ENCODE data around the gene C2CD4D. TPM values are rescaled to one million over a fixed set of nuclear protein-coding genes. Genes with fewer than 3 reads are reported as not detected.
A peak's percentile ranks its signal among the peaks of the same experiment; 100 is the strongest.
"Not testable (repeated sequence)": the region's sequence is repeated elsewhere in the genome, so short reads cannot be mapped to it uniquely, and the experiment has no call there.

C2CD4D gene
- total and polyA plus RNA-seq, 2 donors, result 0.05 to 0.34 TPM

DNA sequence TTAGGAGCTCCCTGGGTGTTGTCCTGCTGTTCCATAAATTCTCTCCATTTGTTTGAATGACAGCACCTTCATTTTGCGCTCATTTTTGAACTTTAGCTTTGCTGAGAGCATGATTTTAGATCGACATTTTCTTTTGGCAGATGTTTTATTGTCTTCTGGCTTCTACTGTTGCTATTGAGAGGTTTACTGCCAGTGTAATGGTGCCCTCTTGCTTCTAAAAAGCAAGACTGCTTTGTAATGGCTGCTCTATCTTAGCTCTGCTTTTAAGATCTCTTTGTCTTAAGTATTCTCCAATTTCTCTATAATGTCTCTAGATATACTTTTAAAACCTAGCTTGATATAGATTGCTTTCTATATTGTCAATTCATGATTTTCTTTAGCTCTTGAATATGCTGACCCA is 41.9 kb upstream of the C2CD4D start:
- DNase-seq (ENCODE audit: low read depth in 6 of 9, low spot score in 9 of 9), result peak in 1 of 9 donors; percentile 51
- H3K36me3 ChIP-seq (ENCODE audit: control insufficient read depth in 2 of 2, insufficient read depth in 2 of 2, low read length in 1 of 2), result no peaks in the 10 kb centered on the region
- no peaks in the 10 kb centered on the region for H3K4me1 ChIP-seq (ENCODE audit: control insufficient read depth in 2 of 2, insufficient read depth in 2 of 2, low read length in 2 of 2)
- H3K27ac ChIP-seq (ENCODE audit: low read depth in 1 of 2, low read length in 1 of 2), result no peak overlapping the region
- no peaks in the 10 kb centered on the region for H3K9me3 ChIP-seq (ENCODE audit: control insufficient read depth in 2 of 2, insufficient read depth in 1 of 2, low read length in 1 of 2)
- WGBS, result 49% methylated on average over 2 of the region's 2 CpGs
- H3K27me3 ChIP-seq (ENCODE audit: control insufficient read depth in 2 of 2, insufficient read depth in 1 of 2, low read length in 1 of 2), result no peaks in the 10 kb centered on the region
- no peak overlapping the region for H3K4me3 ChIP-seq (ENCODE audit: low read length in 2 of 2)

DNA sequence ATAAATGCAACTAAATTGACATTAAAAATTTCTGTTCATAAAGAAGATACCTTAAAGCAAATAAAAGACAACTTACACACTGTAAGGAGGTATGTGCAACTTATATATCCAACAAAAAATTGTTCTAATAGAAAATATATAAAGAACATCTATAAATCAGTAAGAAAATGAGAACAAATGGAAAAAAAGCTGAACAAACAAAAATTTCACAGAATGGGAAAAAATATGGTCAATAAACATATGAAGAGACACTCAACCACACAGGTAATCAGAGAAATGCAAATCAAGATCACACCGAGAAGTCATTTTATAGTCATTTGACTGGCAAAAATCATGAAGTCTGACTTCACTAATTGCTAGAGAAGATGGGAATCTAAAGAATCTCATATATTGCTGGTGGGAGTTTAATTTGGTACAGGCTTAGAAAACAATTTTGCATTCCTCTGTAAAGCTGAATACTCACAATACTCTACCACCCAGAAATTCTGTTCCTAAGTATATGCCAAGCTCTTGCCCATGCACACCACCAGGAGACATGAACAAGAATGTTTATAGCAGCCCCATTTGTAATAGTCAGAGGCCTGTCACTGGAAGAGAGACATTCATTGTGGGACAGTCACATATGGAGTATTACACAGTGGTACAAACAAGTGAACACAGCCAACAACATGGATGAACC is 35.9 kb upstream of the C2CD4D start:
- H3K27ac ChIP-seq (ENCODE audit: low read depth in 1 of 2, low read length in 1 of 2), result no peak overlapping the region
- H3K36me3 ChIP-seq (ENCODE audit: control insufficient read depth in 2 of 2, insufficient read depth in 2 of 2, low read length in 1 of 2), result peaks cover 0 to 5% of the 10 kb centered on the region in 2 donors
- no peak for DNase-seq (ENCODE audit: low read depth in 6 of 9, low spot score in 9 of 9)
- 99% methylated on average over 1 of the region's 1 CpG for WGBS
- no peak overlapping the region for H3K4me3 ChIP-seq (ENCODE audit: low read length in 2 of 2)
- H3K9me3 ChIP-seq (ENCODE audit: control insufficient read depth in 2 of 2, insufficient read depth in 1 of 2, low read length in 1 of 2), result no peaks in the 10 kb centered on the region
- no peaks in the 10 kb centered on the region for H3K27me3 ChIP-seq (ENCODE audit: control insufficient read depth in 2 of 2, insufficient read depth in 1 of 2, low read length in 1 of 2)
- H3K4me1 ChIP-seq (ENCODE audit: control insufficient read depth in 2 of 2, insufficient read depth in 2 of 2, low read length in 2 of 2), result peaks cover 0 to 2% of the 10 kb centered on the region in 2 donors

DNA sequence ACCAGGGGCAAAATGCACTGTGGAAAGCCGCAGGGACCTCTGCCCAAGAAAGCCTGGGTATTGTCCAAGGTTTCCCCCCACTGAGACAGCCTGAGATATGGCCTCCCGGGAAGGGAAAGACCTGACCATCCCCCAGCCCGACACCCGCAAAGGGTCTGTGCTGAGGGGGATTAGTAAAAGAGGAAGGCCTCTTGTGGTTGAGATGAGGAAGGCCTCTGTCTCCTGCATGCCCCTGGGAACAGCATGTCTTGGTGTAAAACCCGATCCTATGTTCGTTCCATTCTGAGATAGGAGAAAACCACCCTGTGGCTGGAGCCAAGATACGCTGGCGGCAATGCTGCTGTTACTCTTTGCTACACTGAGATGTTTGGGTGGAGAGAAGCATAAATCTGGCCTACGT is 33.2 kb upstream of the C2CD4D start:
- H3K4me1 ChIP-seq (ENCODE audit: control insufficient read depth in 2 of 2, insufficient read depth in 2 of 2, low read length in 2 of 2); H3K4me3 ChIP-seq (ENCODE audit: low read length in 2 of 2); H3K9me3 ChIP-seq (ENCODE audit: control insufficient read depth in 2 of 2, insufficient read depth in 1 of 2, low read length in 1 of 2); H3K27me3 ChIP-seq (ENCODE audit: control insufficient read depth in 2 of 2, insufficient read depth in 1 of 2, low read length in 1 of 2); H3K27ac ChIP-seq (ENCODE audit: low read depth in 1 of 2, low read length in 1 of 2); H3K36me3 ChIP-seq (ENCODE audit: control insufficient read depth in 2 of 2, insufficient read depth in 2 of 2, low read length in 1 of 2); DNase-seq (ENCODE audit: low read depth in 6 of 9, low spot score in 9 of 9): not testable (repeated sequence)
- WGBS, result 46% methylated on average over 9 of the region's 9 CpGs

DNA sequence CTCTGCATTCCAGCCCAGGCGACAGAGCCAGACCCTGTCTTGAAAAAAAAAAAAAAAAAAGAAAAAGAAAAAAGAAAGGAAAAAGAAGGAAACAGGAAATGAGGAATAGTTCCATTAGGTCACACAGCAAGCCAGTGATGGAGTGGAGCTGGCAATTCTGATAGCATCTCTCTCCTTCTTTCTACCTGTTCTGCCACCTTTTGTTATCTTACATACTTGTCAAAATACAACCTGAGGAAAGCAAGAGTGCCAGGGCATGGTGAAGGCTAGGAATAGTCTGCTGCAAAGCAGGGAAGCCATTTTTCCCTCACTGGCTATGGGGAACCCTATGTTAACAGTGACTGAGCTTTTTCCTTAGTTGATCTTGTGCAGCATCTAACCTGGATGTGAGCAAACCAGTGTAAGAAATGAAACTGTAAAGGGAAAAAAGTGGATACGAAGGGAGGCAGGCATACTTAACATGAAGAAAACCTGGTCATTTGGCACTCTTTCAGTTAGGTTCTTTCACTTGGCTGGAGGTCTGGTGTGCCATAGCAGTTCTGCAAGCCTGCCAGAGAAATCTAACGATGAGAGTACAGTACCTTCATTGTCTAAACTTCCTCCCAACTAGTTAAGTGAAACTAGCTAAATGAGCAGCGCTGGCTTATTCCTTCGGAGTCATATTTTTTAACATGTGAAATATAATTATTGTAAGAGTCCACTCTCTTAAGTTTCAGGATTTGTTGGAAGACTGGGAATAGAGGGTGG is 31.8 kb upstream of the C2CD4D start:
- Histone ChIP-seq H3K4me3 (ENCODE audit: low read length in 2 of 2) (no peak overlapping the region), H3K9me3 (ENCODE audit: control insufficient read depth in 2 of 2, insufficient read depth in 1 of 2, low read length in 1 of 2) (no peaks in the 10 kb centered on the region), H3K27ac (ENCODE audit: low read depth in 1 of 2, low read length in 1 of 2) (no peak overlapping the region), H3K36me3 (ENCODE audit: control insufficient read depth in 2 of 2, insufficient read depth in 2 of 2, low read length in 1 of 2) (peaks cover 0 to 5% of the 10 kb centered on the region in 2 donors), H3K27me3 (ENCODE audit: control insufficient read depth in 2 of 2, insufficient read depth in 1 of 2, low read length in 1 of 2) (no peaks in the 10 kb centered on the region), H3K4me1 (ENCODE audit: control insufficient read depth in 2 of 2, insufficient read depth in 2 of 2, low read length in 2 of 2) (peaks cover 0 to 2% of the 10 kb centered on the region in 2 donors)
- WGBS, result 78% methylated on average over 5 of the region's 5 CpGs
- DNase-seq (ENCODE audit: low read depth in 6 of 9, low spot score in 9 of 9), result no peak

DNA sequence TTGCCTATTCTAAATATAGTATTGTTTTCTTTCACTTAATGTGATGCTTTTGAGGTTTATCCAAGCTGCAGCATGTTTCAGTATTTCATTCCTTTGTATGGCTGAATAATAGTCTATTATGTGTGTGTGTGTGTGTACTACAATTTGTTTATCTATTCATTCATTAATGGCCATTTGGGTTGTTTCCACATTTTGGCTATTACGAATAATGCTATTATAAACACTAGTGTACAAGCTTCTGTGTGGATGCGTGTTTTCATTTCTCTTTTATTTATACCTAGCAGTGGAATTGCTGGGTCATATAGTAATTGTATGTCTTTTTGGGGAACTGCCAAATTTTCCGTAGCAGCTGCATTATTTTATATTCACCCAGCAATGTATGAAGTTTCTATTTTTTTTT is 28.9 kb upstream of the C2CD4D start:
- H3K4me3 ChIP-seq (ENCODE audit: low read length in 2 of 2), result no peak overlapping the region
- no peak for DNase-seq (ENCODE audit: low read depth in 6 of 9, low spot score in 9 of 9)
- no peaks in the 10 kb centered on the region for H3K27me3 ChIP-seq (ENCODE audit: control insufficient read depth in 2 of 2, insufficient read depth in 1 of 2, low read length in 1 of 2)
- 64% methylated on average over 3 of the region's 3 CpGs for WGBS
- H3K27ac ChIP-seq (ENCODE audit: low read depth in 1 of 2, low read length in 1 of 2), result no peak overlapping the region
- no peaks in the 10 kb centered on the region for H3K9me3 ChIP-seq (ENCODE audit: control insufficient read depth in 2 of 2, insufficient read depth in 1 of 2, low read length in 1 of 2)
- peaks cover 0 to 6% of the 10 kb centered on the region in 2 donors for H3K4me1 ChIP-seq (ENCODE audit: control insufficient read depth in 2 of 2, insufficient read depth in 2 of 2, low read length in 2 of 2)
- H3K36me3 ChIP-seq (ENCODE audit: control insufficient read depth in 2 of 2, insufficient read depth in 2 of 2, low read length in 1 of 2), result no peaks in the 10 kb centered on the region

DNA sequence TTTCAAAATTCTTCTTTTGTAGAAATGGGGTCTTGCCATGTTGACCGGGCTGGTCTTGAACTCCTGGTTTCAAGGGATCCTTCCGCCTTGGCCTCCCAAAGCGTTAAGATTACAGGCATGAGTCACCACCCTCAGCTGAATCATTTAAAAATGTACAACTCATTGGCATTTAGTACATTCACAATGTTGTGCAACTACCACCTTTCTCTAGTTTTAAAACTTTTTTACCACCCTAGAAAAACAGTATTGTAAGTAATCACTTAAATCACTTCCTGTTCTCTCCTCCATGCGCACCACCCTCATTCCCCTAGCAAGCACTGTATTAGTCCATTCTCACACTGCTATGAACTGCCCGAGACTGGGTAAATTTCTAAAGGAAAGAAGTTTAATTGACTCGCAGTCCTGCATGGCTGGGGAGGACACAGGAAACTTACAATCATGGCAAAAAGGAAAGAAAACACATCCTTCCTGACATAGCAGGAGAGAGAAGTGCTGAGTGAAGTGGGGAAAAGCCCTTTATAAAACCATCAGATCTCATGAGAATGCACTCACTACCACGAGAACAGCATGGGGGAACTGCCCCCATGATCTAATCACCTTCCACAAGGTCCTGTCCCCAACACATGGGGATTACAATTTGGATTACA is 28.3 kb upstream of the C2CD4D start:
- no peaks in the 10 kb centered on the region for H3K9me3 ChIP-seq (ENCODE audit: control insufficient read depth in 2 of 2, insufficient read depth in 1 of 2, low read length in 1 of 2)
- no peak overlapping the region for H3K4me3 ChIP-seq (ENCODE audit: low read length in 2 of 2)
- DNase-seq (ENCODE audit: low read depth in 6 of 9, low spot score in 9 of 9), result no peak
- H3K27ac ChIP-seq (ENCODE audit: low read depth in 1 of 2, low read length in 1 of 2), result no peak overlapping the region
- no peaks in the 10 kb centered on the region for H3K27me3 ChIP-seq (ENCODE audit: control insufficient read depth in 2 of 2, insufficient read depth in 1 of 2, low read length in 1 of 2)
- peaks cover 0 to 6% of the 10 kb centered on the region in 2 donors for H3K4me1 ChIP-seq (ENCODE audit: control insufficient read depth in 2 of 2, insufficient read depth in 2 of 2, low read length in 2 of 2)
- 92% methylated on average over 7 of the region's 7 CpGs for WGBS
- H3K36me3 ChIP-seq (ENCODE audit: control insufficient read depth in 2 of 2, insufficient read depth in 2 of 2, low read length in 1 of 2), result no peaks in the 10 kb centered on the region

DNA sequence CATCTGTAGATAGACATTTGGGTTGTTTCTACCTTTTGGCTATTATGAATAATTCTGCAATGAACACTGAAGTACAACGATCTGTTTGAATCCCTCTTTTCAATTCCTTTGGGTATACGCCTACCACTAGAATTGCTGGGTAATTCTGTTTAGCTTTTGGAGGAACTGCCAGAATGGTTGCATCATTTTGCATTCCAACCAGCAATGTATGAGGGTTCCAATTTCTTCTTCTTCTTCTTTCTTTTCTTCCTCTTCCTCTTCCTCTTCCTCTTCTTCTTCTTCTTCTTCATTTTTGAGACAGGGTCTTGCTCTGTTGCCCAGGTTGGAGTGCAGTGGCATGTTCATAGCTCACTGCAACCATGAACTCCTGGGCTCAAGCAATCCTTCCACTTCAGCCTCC is 27.7 kb upstream of the C2CD4D start:
- WGBS, result 95% methylated on average over 2 of the region's 2 CpGs
- Histone ChIP-seq H3K36me3 (ENCODE audit: control insufficient read depth in 2 of 2, insufficient read depth in 2 of 2, low read length in 1 of 2) (no peaks in the 10 kb centered on the region), H3K4me1 (ENCODE audit: control insufficient read depth in 2 of 2, insufficient read depth in 2 of 2, low read length in 2 of 2) (peaks cover 0 to 6% of the 10 kb centered on the region in 2 donors), H3K4me3 (ENCODE audit: low read length in 2 of 2) (no peak overlapping the region), H3K9me3 (ENCODE audit: control insufficient read depth in 2 of 2, insufficient read depth in 1 of 2, low read length in 1 of 2) (no peaks in the 10 kb centered on the region), H3K27me3 (ENCODE audit: control insufficient read depth in 2 of 2, insufficient read depth in 1 of 2, low read length in 1 of 2) (no peaks in the 10 kb centered on the region), H3K27ac (ENCODE audit: low read depth in 1 of 2, low read length in 1 of 2) (no peak overlapping the region)
- no peak for DNase-seq (ENCODE audit: low read depth in 6 of 9, low spot score in 9 of 9)

DNA sequence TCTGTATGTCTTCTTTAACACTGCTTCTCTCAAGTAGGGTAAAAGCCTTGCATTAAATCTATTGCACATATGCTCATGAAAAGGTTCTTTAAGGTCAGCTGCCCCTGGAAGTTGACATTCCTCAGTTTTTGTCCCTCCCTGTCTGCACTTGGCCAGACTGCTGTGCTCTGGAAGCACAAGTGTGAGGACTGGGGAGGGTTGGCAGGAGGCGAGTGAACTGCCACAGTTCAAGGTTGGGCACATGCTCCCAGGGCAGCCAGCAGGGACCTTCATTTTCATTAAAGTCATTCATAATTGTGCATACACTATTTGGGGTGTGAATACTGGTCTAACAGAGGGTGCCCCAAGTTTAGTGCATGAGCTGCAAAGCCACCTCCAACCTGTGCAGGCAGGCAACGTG is 24.8 kb upstream of the C2CD4D start:
- no peaks in the 10 kb centered on the region for H3K36me3 ChIP-seq (ENCODE audit: control insufficient read depth in 2 of 2, insufficient read depth in 2 of 2, low read length in 1 of 2)
- no peaks in the 10 kb centered on the region for H3K9me3 ChIP-seq (ENCODE audit: control insufficient read depth in 2 of 2, insufficient read depth in 1 of 2, low read length in 1 of 2)
- H3K27ac ChIP-seq (ENCODE audit: low read depth in 1 of 2, low read length in 1 of 2), result no peak overlapping the region
- WGBS, result 48% methylated on average over 2 of the region's 2 CpGs
- H3K4me1 ChIP-seq (ENCODE audit: control insufficient read depth in 2 of 2, insufficient read depth in 2 of 2, low read length in 2 of 2), result peaks cover 0 to 11% of the 10 kb centered on the region in 2 donors
- H3K27me3 ChIP-seq (ENCODE audit: control insufficient read depth in 2 of 2, insufficient read depth in 1 of 2, low read length in 1 of 2), result no peaks in the 10 kb centered on the region
- no peak for DNase-seq (ENCODE audit: low read depth in 6 of 9, low spot score in 9 of 9)
- no peak overlapping the region for H3K4me3 ChIP-seq (ENCODE audit: low read length in 2 of 2)

DNA sequence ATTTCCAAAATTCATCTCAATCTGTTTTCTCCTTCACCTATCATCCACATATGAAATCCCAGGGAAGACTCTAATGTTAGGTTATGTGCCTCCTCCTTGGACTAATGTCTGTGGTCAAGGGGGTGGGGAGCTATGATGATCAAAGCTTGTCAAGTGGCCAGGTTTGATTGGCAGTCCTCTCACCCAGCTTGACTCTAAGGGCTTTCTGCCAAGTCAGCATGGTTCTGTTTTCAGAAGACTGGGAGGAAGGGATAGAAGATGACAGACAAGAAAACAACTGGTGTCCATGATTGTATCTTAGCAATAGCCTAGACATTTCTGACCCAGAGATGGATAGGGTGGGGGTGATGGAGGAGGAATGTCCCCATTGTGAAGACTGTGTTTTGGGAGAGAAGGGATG is 23.0 kb upstream of the C2CD4D start:
- Histone ChIP-seq H3K9me3 (ENCODE audit: control insufficient read depth in 2 of 2, insufficient read depth in 1 of 2, low read length in 1 of 2) (no peaks in the 10 kb centered on the region), H3K27ac (ENCODE audit: low read depth in 1 of 2, low read length in 1 of 2) (no peak overlapping the region), H3K4me1 (ENCODE audit: control insufficient read depth in 2 of 2, insufficient read depth in 2 of 2, low read length in 2 of 2) (peaks cover 0 to 11% of the 10 kb centered on the region in 2 donors), H3K4me3 (ENCODE audit: low read length in 2 of 2) (no peak overlapping the region), H3K27me3 (ENCODE audit: control insufficient read depth in 2 of 2, insufficient read depth in 1 of 2, low read length in 1 of 2) (no peaks in the 10 kb centered on the region), H3K36me3 (ENCODE audit: control insufficient read depth in 2 of 2, insufficient read depth in 2 of 2, low read length in 1 of 2) (no peaks in the 10 kb centered on the region)
- DNase-seq (ENCODE audit: low read depth in 6 of 9, low spot score in 9 of 9), result no peak
